ENCODE measurements around the gene CTH.

The CTH gene

GRCh38 chr1:70486676-70487458 lies 75.8 kb downstream of the CTH start:
- no peak for TF ChIP-seq CTCF (IDR thresholded peaks at IDR 0.05; ENCODE audit: insufficient read depth, low read length, missing control alignments)
- CTCF ChIA-PET: interaction anchor here (1.0 to 1.6 kb wide), 3 partner anchors 14 to 356 kb away, joined by 3 to 9 read pairs (median 4); no protein-coding TSS in a partner anchor
- no peak overlapping the region for H3K4me3 ChIP-seq (ENCODE audit: low read depth, low read length)
- POLR2A ChIA-PET: interaction anchor here (0.9 kb wide), 2 partner anchors 115 to 132 kb away, joined by 3 to 4 read pairs; partner anchors contain the start of gene ANKRD13C
- DNase-seq (ENCODE audit: low read depth, low spot score): peak; percentile 65

GRCh38 chr1:70487459-70487815 lies 76.4 kb downstream of the CTH start:
- no peak for TF ChIP-seq CTCF (IDR thresholded peaks at IDR 0.05; ENCODE audit: insufficient read depth, low read length, missing control alignments)
- no peak for DNase-seq (ENCODE audit: low read depth, low spot score)
- CTCF ChIA-PET: interaction anchor here (1.0 to 1.6 kb wide), 3 partner anchors 13 to 357 kb away, joined by 3 to 9 read pairs (median 4); no protein-coding TSS in a partner anchor
- POLR2A ChIA-PET: interaction anchor here (0.9 kb wide), 2 partner anchors 116 to 133 kb away, joined by 3 to 4 read pairs; partner anchors contain the start of gene ANKRD13C
- no peak overlapping the region for H3K4me3 ChIP-seq (ENCODE audit: low read depth, low read length)

GRCh38 chr1:70487910-70488665 lies 77.0 kb downstream of the CTH start:
- CTCF ChIA-PET: interaction anchor here (1.4 kb wide), 1 partner anchor 12 kb away, joined by 4 read pairs; no protein-coding TSS in a partner anchor
- POLR2A ChIA-PET: interaction anchor here (0.9 kb wide), 1 partner anchor 117 kb away, joined by 3 read pairs; no protein-coding TSS in a partner anchor
- H3K4me3 ChIP-seq (ENCODE audit: low read depth, low read length): no peak overlapping the region
- no peak for DNase-seq (ENCODE audit: low read depth, low spot score)
- peak; percentile 59 for TF ChIP-seq CTCF (IDR thresholded peaks at IDR 0.05; ENCODE audit: insufficient read depth, low read length, missing control alignments)

All from AG04449 (cell line).